ENCODE measurements around the gene SLC17A5. TPM values are rescaled to one million over a fixed set of nuclear protein-coding genes. Genes with fewer than 3 reads are reported as not detected.

Gene SLC17A5
- total RNA-seq, 1 donor from 2014 or later: 8.1 TPM

GRCh38 chr6:73696966-73697655 is 43.3 kb upstream of the SLC17A5 start:
- H3K4me3 Mint-ChIP-seq (ENCODE audit: low read depth): peak overlapping the region; percentile 36
- no peak for DNase-seq (ENCODE audit: low spot score, unreplicated experiment)

GRCh38 chr6:73695619-73696421 is 42.0 kb upstream of the SLC17A5 start, which contains the start of gene CD109:
Gene CD109 (plus strand): TSS chr6:73696203. CDS start chr6:73696216, 13 bp downstream.
- no peaks in the 10 kb centered on the region for H3K9me3 Mint-ChIP-seq (ENCODE audit: low read depth)
- H3K4me3 Mint-ChIP-seq (ENCODE audit: low read depth): peak within 1 kb of the TSS; percentile 77
- no peaks in the 10 kb centered on the region for H3K36me3 Mint-ChIP-seq (ENCODE audit: insufficient read depth)
- peak; percentile 30 for DNase-seq (ENCODE audit: low spot score, unreplicated experiment)
- no peak for TF ChIP-seq CTCF (IDR thresholded peaks at IDR 0.05; ENCODE audit: unreplicated experiment)
- H3K4me1 Mint-ChIP-seq (ENCODE audit: low read depth): peaks cover 2% of the 10 kb centered on the region
- no peak within 1 kb of the TSS for H3K27ac Mint-ChIP-seq
- H3K27me3 Mint-ChIP-seq: peaks cover 39% of the 10 kb centered on the region

More at GRCh38 chr6:73696966-73697655, 43.3 kb upstream of the SLC17A5 start:
- Mint-ChIP-seq H3K9me3 (ENCODE audit: low read depth) (no peaks in the 10 kb centered on the region), H3K4me1 (ENCODE audit: low read depth) (peaks cover 2% of the 10 kb centered on the region), H3K27me3 (peaks cover 39% of the 10 kb centered on the region), H3K27ac (no peak overlapping the region), H3K36me3 (ENCODE audit: insufficient read depth) (no peaks in the 10 kb centered on the region)
- no peak for TF ChIP-seq CTCF (IDR thresholded peaks at IDR 0.05; ENCODE audit: unreplicated experiment)

GRCh38 chr6:73694711-73695411 is 41.1 kb upstream of the SLC17A5 start:
- TF ChIP-seq CTCF (IDR thresholded peaks at IDR 0.05; ENCODE audit: unreplicated experiment): no peak
- Mint-ChIP-seq H3K4me3 (ENCODE audit: low read depth) (peak overlapping the region; percentile 77), H3K9me3 (ENCODE audit: low read depth) (no peaks in the 10 kb centered on the region), H3K27me3 (peaks cover 39% of the 10 kb centered on the region), H3K27ac (no peak overlapping the region), H3K4me1 (ENCODE audit: low read depth) (peaks cover 2% of the 10 kb centered on the region), H3K36me3 (ENCODE audit: insufficient read depth) (no peaks in the 10 kb centered on the region)
- DNase-seq (ENCODE audit: low spot score, unreplicated experiment): no peak

GRCh38 chr6:73691512-73691911 is 37.7 kb upstream of the SLC17A5 start:
- Mint-ChIP-seq H3K36me3 (ENCODE audit: insufficient read depth) (no peaks in the 10 kb centered on the region), H3K27me3 (peaks cover 22% of the 10 kb centered on the region), H3K27ac (no peak overlapping the region), H3K4me3 (ENCODE audit: low read depth) (no peak overlapping the region), H3K9me3 (ENCODE audit: low read depth) (no peaks in the 10 kb centered on the region), H3K4me1 (ENCODE audit: low read depth) (peaks cover 2% of the 10 kb centered on the region)
- no peak for TF ChIP-seq CTCF (IDR thresholded peaks at IDR 0.05; ENCODE audit: unreplicated experiment)
- DNase-seq (ENCODE audit: low spot score, unreplicated experiment): no peak

GRCh38 chr6:73690056-73690455 is 36.3 kb upstream of the SLC17A5 start:
- Mint-ChIP-seq H3K9me3 (ENCODE audit: low read depth) (no peaks in the 10 kb centered on the region), H3K27me3 (peaks cover 13% of the 10 kb centered on the region), H3K36me3 (ENCODE audit: insufficient read depth) (no peaks in the 10 kb centered on the region)

More at GRCh38 chr6:73690056-73690455, 36.3 kb upstream of the SLC17A5 start:
- Mint-ChIP-seq H3K4me1 (ENCODE audit: low read depth) (no peaks in the 10 kb centered on the region), H3K4me3 (ENCODE audit: low read depth) (no peak overlapping the region), H3K27ac (no peak overlapping the region)
- no peak for DNase-seq (ENCODE audit: low spot score, unreplicated experiment)
- TF ChIP-seq CTCF (IDR thresholded peaks at IDR 0.05; ENCODE audit: unreplicated experiment): no peak

Measured in progenitor cell of endocrine pancreas (in vitro differentiated cells).